ENCODE measurements around the gene RPL27A. TPM values are rescaled to one million over a fixed set of nuclear protein-coding genes. Genes with fewer than 3 reads are reported as not detected.
A peak's percentile ranks its signal among the peaks of the same experiment; 100 is the strongest.
"Not testable (repeated sequence)": the region's sequence is repeated elsewhere in the genome, so short reads cannot be mapped to it uniquely, and the experiment has no call there.

RPL27A gene
- total RNA-seq, 1 donor from 2014 or later, result 766 TPM

DNA sequence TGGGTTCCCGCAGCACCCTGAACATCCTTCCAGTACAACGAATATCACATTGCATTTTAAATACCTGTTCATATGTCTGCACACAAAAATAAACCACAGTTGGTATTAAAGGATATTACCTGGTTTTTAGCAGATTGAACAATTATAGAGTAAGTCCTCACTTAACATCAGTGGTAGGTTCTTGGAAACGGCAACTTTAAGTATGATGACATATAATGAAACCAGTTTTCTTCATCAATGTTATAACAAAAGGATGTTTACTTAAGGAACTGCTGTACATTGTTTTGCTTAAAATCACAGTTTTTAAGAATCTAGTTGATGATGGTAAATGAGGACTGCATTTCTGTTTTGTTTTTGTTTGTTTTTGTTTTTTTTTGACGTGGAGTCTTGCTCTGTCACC is 28.1 kb upstream of the RPL27A start:
- no peaks in the 10 kb centered on the region for H3K9me3 Mint-ChIP-seq
- H3K27me3 Mint-ChIP-seq (ENCODE audit: low read depth), result no peaks in the 10 kb centered on the region
- intact Hi-C loops (cut with micrococcal nuclease), result no loop called here
- peaks cover 7% of the 10 kb centered on the region for H3K4me1 Mint-ChIP-seq (ENCODE audit: low read depth)
- no peak overlapping the region for H3K4me3 Mint-ChIP-seq (ENCODE audit: low read depth)
- no peak overlapping the region for H3K27ac Mint-ChIP-seq
- no peak for DNase-seq (ENCODE audit: low spot score)
- H3K36me3 Mint-ChIP-seq (ENCODE audit: low read depth), result peaks cover 5% of the 10 kb centered on the region

DNA sequence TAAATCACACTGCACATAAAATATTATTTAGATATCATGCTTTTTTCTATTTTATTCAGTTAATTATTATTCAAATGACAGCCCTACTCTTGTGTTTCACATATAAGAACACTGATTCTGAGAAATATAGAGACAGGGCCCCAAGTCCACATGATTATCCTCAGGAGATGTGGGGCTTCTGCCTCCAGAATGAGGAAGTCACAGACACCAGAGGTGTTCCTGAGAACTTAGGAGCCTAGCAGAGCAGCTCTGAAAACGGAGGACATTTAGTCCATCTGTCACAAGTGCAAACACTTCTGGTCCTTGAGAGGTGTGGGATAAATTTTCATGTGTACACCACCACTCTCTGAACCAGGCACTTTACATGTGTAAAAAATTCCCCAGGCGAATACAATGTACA is 26.3 kb upstream of the RPL27A start:
- Mint-ChIP-seq H3K27ac (no peak overlapping the region), H3K4me1 (ENCODE audit: low read depth) (peaks cover 7% of the 10 kb centered on the region), H3K27me3 (ENCODE audit: low read depth) (no peaks in the 10 kb centered on the region), H3K36me3 (ENCODE audit: low read depth) (peaks cover 5% of the 10 kb centered on the region), H3K4me3 (ENCODE audit: low read depth) (no peak overlapping the region), H3K9me3 (no peaks in the 10 kb centered on the region)
- intact Hi-C loops (cut with micrococcal nuclease), result no loop called here
- DNase-seq (ENCODE audit: low spot score), result no peak

DNA sequence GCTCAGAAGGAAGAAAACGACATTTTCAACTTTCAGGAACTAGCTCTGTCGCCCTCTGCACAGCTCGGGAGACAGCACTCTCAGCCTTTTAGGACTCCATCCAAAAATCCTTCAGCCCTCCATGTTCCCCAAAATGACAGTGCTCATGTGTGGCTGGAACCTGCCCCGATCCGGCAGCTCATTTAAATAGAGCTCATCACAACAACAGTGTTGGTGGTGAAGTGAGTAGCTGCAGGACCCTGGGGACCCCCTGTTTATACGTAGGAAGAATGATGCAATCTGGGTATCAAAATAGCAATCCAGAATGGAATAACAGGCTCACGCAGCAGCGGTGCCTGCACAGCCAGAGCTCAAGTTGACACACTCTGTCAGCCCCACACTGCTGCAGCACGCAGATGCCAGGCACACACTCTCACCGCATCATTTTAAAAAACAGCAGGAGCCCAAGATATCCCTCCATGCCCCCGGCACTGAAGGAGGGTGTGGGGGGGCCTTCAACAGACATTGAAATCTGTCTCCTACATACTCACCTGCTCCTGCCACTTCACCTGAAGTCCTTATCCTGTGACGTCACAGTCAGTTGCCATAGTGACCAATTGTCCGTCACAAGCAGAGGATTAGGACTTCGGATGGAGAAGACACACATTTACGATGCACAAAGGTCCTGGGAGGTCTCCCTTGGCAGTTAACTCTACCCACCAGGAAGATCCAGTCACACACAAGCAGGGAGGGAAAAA is 24.1 kb upstream of the RPL27A start:
- intact Hi-C loops (cut with micrococcal nuclease), result no loop called here
- Mint-ChIP-seq H3K4me3 (ENCODE audit: low read depth) (no peak overlapping the region), H3K9me3 (no peaks in the 10 kb centered on the region), H3K4me1 (ENCODE audit: low read depth) (peaks cover 7% of the 10 kb centered on the region), H3K27me3 (ENCODE audit: low read depth) (no peaks in the 10 kb centered on the region), H3K36me3 (ENCODE audit: low read depth) (peaks cover 5% of the 10 kb centered on the region), H3K27ac (no peak overlapping the region)
- no peak for DNase-seq (ENCODE audit: low spot score)

DNA sequence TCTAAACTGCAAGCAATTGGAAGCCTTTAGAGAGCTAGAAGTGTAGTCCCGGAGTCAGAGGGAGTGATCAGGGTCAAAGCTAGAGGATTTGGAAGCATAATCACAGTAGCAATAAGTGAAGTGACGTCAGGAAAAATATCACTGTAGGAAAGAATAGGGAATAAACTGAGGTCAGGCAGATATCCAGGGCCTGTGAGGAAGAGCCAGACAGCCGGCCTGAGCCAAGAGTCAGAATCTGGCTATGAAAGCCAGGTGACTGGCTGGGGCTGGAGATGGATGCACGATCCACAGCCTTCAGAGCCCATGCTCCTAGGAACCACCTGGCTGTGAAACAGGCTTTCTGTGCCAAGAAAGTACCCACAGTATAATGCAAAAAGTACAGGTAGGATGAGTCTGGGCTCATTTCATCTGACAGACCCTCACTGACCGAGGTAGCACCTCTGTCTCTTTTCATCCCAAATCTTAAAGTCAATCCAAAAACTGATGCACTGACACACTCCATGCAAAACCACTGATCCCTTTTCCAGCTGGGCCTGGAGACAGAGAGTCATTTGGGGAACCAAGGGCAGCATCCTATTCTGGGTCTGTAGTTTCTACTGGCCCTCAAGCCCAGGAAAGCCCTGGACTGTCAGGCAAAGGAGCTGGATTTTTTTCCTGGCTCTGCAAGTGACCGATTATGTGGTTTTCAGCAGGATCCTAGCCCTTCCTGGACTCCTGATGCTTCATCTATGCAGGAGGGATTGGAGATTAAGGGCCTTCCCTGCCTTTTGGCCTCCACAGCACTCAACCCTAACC is 21.4 kb upstream of the RPL27A start:
- intact Hi-C loops (cut with micrococcal nuclease), result no loop called here
- no peaks in the 10 kb centered on the region for H3K4me1 Mint-ChIP-seq (ENCODE audit: low read depth)
- no peaks in the 10 kb centered on the region for H3K27me3 Mint-ChIP-seq (ENCODE audit: low read depth)
- H3K4me3 Mint-ChIP-seq (ENCODE audit: low read depth), result no peak overlapping the region
- no peak for DNase-seq (ENCODE audit: low spot score)
- H3K27ac Mint-ChIP-seq, result no peak overlapping the region
- no peaks in the 10 kb centered on the region for H3K36me3 Mint-ChIP-seq (ENCODE audit: low read depth)
- H3K9me3 Mint-ChIP-seq, result no peaks in the 10 kb centered on the region

DNA sequence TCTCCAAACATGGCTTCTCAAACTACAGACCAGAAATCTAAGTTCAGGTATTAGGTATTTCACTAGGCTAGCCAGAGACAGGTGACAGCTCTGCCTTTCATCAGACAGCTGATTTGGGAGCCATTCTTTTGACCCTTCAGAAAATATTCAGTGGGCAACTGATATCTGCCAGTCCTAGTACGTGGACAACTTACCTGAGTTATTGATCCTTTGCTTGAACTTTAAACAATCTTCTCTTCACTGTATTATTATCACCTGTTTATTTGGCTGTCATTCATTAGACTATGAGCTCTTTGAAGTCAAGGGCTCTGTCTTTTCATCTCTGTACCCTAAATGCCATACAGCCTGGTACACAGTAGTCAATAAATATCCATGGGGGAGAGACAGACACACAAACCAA is 17.4 kb upstream of the RPL27A start:
- intact Hi-C loops (cut with micrococcal nuclease), result no loop called here
- no peaks in the 10 kb centered on the region for H3K36me3 Mint-ChIP-seq (ENCODE audit: low read depth)
- H3K9me3 Mint-ChIP-seq, result no peaks in the 10 kb centered on the region
- no peak overlapping the region for H3K27ac Mint-ChIP-seq
- no peak overlapping the region for H3K4me3 Mint-ChIP-seq (ENCODE audit: low read depth)
- H3K4me1 Mint-ChIP-seq (ENCODE audit: low read depth), result no peaks in the 10 kb centered on the region
- H3K27me3 Mint-ChIP-seq (ENCODE audit: low read depth), result no peaks in the 10 kb centered on the region
- DNase-seq (ENCODE audit: low spot score), result no peak

DNA sequence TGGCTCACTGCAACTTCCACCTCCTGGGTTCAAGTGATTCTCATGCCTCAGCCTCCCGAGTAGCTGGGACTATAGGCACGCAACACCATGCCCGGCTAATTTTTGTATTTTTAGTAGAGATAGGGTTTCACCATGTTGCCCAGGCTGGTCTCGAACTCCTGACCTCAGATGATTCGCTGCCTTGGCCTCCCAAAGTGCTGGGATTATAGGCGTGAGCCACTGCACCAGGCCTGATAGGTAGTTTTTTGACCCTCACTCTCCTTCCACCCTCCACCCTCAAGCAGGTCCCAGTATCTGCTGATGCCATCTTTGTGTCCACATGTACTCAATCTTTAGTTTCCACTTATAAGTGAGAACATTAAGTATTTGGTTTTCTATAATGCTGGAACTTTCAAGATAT is 12.5 kb upstream of the RPL27A start:
- H3K4me3 Mint-ChIP-seq (ENCODE audit: low read depth); H3K9me3 Mint-ChIP-seq; H3K27me3 Mint-ChIP-seq (ENCODE audit: low read depth); H3K4me1 Mint-ChIP-seq (ENCODE audit: low read depth); intact Hi-C loops (cut with micrococcal nuclease); DNase-seq (ENCODE audit: low spot score); H3K27ac Mint-ChIP-seq: not testable (repeated sequence)
- peaks cover 14% of the 10 kb centered on the region for H3K36me3 Mint-ChIP-seq (ENCODE audit: low read depth)

DNA sequence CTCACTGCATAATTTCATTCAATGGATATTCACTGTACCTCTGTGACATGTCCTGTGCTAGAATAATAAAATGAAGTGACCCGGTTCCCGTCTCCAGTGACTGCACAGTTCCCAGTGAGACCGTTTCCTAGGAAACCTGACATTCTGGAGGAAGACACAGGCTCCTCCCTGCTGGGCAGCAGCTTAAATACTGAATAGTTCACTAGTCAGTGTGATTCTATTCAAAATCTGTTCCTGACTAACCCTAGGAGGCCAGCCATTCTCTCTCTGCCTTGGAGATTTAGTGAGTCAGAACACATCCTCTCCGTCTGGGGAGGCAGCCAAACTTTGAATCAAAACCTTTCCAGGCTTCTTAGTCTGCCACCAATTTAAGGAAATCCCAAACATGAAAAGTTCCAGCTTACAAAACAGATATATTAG is 11.4 kb upstream of the RPL27A start:
- Mint-ChIP-seq H3K4me1 (ENCODE audit: low read depth) (peaks cover 7% of the 10 kb centered on the region), H3K27me3 (ENCODE audit: low read depth) (no peaks in the 10 kb centered on the region), H3K36me3 (ENCODE audit: low read depth) (peaks cover 14% of the 10 kb centered on the region), H3K4me3 (ENCODE audit: low read depth) (no peak overlapping the region), H3K9me3 (no peaks in the 10 kb centered on the region), H3K27ac (peak overlapping the region; percentile 20)
- intact Hi-C loops (cut with micrococcal nuclease), result no loop called here
- no peak for DNase-seq (ENCODE audit: low spot score)

DNA sequence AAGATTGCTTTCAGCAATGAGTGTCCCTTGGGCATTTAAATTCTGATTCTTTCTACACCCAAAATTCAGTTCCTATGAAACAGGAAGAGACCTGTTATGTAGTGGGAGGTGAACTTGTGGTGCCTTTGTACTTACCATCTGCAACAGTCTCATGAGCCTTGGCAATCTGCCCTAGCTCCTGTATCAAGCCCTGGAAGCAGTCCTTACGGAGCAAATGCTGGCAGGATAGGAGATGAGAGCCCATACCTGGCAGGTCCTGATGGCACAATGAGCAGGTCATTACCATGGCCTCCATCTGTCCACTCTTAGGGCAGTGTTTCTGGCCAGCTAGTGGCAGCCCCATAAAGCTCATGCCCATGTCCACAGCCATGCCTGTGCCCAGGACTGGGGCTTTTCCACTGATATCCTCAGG is 10.9 kb upstream of the RPL27A start:
- Mint-ChIP-seq H3K4me1 (ENCODE audit: low read depth) (peaks cover 7% of the 10 kb centered on the region), H3K9me3 (no peaks in the 10 kb centered on the region), H3K4me3 (ENCODE audit: low read depth) (no peak overlapping the region), H3K27me3 (ENCODE audit: low read depth) (no peaks in the 10 kb centered on the region), H3K27ac (no peak overlapping the region), H3K36me3 (ENCODE audit: low read depth) (peaks cover 14% of the 10 kb centered on the region)
- DNase-seq (ENCODE audit: low spot score), result no peak
- intact Hi-C loops (cut with micrococcal nuclease), result no loop called here

DNA sequence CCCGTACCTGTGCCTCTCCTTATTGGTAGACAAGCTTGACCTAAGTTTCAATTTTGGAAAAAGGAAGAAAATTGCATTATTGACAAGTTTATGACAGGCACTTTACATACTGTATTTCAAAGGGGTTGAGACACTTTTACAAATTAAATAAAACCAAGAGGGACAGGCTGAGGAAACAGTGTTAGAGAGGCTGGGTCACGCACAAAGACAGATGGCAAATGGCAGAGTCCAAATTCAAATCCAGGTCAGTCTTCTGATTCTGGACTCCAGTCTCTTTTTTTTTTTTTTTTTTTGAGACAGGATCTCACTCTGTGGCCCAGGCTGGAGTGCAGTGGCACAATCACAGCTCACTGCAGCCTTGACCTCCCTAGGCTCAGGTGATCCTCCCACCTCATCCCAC is 10.2 kb upstream of the RPL27A start:
- intact Hi-C loops (cut with micrococcal nuclease), result no loop called here
- Mint-ChIP-seq H3K27ac (no peak overlapping the region), H3K27me3 (ENCODE audit: low read depth) (no peaks in the 10 kb centered on the region), H3K9me3 (no peaks in the 10 kb centered on the region), H3K36me3 (ENCODE audit: low read depth) (peaks cover 14% of the 10 kb centered on the region), H3K4me3 (ENCODE audit: low read depth) (no peak overlapping the region), H3K4me1 (ENCODE audit: low read depth) (peaks cover 7% of the 10 kb centered on the region)
- DNase-seq (ENCODE audit: low spot score), result no peak

DNA sequence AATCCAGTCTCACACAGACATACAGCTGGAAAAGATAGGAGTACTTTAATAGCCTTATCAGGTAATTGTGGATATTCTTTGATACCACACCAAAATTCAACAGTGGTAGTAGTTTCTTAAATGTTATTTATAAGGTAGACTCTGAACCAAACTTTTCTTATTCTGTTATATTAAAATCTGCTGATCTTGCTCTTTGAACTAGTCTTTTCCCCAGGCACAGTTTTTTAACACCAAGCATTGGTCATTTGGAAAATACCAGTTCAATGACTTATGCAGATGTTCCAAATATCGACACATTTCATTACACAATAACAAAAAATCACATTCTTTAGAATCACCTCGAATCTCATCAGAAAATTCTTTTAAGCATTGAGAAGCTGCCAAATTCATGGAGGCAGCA is 7.7 kb upstream of the RPL27A start:
- H3K4me1 Mint-ChIP-seq (ENCODE audit: low read depth), result peaks cover 9% of the 10 kb centered on the region
- no peak overlapping the region for H3K27ac Mint-ChIP-seq
- H3K27me3 Mint-ChIP-seq (ENCODE audit: low read depth), result no peaks in the 10 kb centered on the region
- no peak for DNase-seq (ENCODE audit: low spot score)
- intact Hi-C loops (cut with micrococcal nuclease), result no loop called here
- no peak overlapping the region for H3K4me3 Mint-ChIP-seq (ENCODE audit: low read depth)
- no peaks in the 10 kb centered on the region for H3K9me3 Mint-ChIP-seq
- peaks cover 19% of the 10 kb centered on the region for H3K36me3 Mint-ChIP-seq (ENCODE audit: low read depth)

DNA sequence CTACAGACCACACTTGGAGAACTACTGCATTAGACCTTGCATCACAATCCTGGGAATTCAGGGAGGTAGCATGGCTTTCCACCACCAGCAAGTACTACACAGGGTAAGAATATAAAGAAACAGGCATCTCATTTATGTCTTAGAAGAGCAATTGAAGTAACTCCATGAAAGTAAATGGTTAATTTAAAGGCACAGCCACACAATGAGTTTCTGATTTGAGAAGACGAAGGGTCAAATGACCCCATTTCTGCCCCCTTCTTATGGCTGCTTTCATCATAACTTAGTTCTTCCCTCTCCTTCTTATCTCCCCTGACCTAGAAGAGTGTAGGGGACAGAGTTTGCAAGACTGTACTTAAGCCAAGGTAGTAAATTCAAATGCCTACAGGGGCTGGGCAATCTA is 6.1 kb upstream of the RPL27A start:
- no peaks in the 10 kb centered on the region for H3K27me3 Mint-ChIP-seq (ENCODE audit: low read depth)
- DNase-seq (ENCODE audit: low spot score), result no peak
- H3K4me1 Mint-ChIP-seq (ENCODE audit: low read depth), result peaks cover 15% of the 10 kb centered on the region
- H3K27ac Mint-ChIP-seq, result no peak overlapping the region
- intact Hi-C loops (cut with micrococcal nuclease), result no loop called here
- no peak overlapping the region for H3K4me3 Mint-ChIP-seq (ENCODE audit: low read depth)
- H3K36me3 Mint-ChIP-seq (ENCODE audit: low read depth), result peaks cover 26% of the 10 kb centered on the region
- no peaks in the 10 kb centered on the region for H3K9me3 Mint-ChIP-seq

DNA sequence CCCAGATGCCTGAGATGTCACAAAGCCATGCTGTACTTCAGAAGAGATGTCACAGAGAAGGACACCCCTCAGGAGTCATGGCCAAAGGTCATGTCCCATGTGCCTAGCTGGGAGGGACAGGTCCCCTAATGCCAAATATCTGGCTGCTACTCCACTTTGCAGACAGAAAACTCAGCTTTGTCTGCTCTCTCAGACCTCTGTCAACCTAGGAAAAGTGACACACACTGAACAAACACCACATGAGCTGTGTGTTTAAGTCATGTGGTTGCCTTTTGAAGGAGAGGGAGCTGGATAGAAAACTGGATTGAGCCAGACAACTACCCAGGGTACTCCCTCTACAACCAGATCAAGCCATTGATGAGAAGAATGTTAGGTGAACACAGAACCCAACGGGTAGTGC is 3.6 kb upstream of the RPL27A start:
- no peaks in the 10 kb centered on the region for H3K9me3 Mint-ChIP-seq
- H3K4me3 Mint-ChIP-seq (ENCODE audit: low read depth), result no peak overlapping the region
- peaks cover 15% of the 10 kb centered on the region for H3K4me1 Mint-ChIP-seq (ENCODE audit: low read depth)
- intact Hi-C loops (cut with micrococcal nuclease), result no loop called here
- H3K27ac Mint-ChIP-seq, result no peak overlapping the region
- peaks cover 37% of the 10 kb centered on the region for H3K36me3 Mint-ChIP-seq (ENCODE audit: low read depth)
- no peaks in the 10 kb centered on the region for H3K27me3 Mint-ChIP-seq (ENCODE audit: low read depth)
- DNase-seq (ENCODE audit: low spot score), result no peak

DNA sequence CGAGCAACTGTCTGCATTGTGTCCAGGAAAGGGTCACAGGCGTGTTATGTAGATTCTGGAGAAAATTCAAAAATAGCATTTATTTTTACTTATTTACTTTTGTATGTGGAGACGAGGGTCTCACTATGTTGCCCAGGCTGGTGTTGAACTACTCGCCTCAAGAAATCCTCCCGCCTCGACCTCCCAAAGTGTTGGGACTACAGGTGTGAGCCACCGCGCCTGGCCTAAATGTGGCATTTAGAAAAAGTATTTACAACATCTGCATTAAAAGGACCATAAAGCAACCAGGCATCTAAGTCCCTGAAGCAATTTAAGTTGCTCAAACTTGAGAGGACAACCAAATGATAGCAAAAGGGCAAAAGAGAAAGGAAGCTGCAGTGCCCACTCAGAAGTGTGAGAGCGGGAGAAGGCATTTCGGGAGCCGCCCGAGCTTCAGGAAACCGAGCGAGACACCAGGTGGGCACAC is 722 bp upstream of the RPL27A start:
- no peak for DNase-seq (ENCODE audit: low spot score)
- Mint-ChIP-seq H3K36me3 (ENCODE audit: low read depth) (peaks cover 65% of the 10 kb centered on the region), H3K27me3 (ENCODE audit: low read depth) (no peaks in the 10 kb centered on the region), H3K9me3 (no peaks in the 10 kb centered on the region), H3K27ac (peak overlapping the region; percentile 92), H3K4me1 (ENCODE audit: low read depth) (peaks cover 36% of the 10 kb centered on the region), H3K4me3 (ENCODE audit: low read depth) (peak overlapping the region; percentile 96)
- intact Hi-C loops (cut with micrococcal nuclease), result loop anchor here (1.0 to 10.0 kb wide), 6 partner anchors 8 to 893 kb away; partner anchors contain the start of genes EIF3F, TMEM9B and WEE1
